Measurements from ENCODE around the gene TMC1. TPM values are rescaled to one million over a fixed set of nuclear protein-coding genes. Genes with fewer than 3 reads are reported as not detected.

The TMC1 gene
- total and polyA plus RNA-seq, 2 experiments from 2014 or later: not detected

GRCh38 chr9:72529531-72529930 lies 8.1 kb downstream of the TMC1 start:
- Histone ChIP-seq H3K27ac (no peak overlapping the region), H3K27me3 (no peaks in the 10 kb centered on the region), H3K4me1 (ENCODE audit: low read depth) (no peaks in the 10 kb centered on the region), H3K36me3 (no peaks in the 10 kb centered on the region), H3K9me3 (ENCODE audit: low read depth) (no peaks in the 10 kb centered on the region), H3K4me3 (no peak overlapping the region)
- TF ChIP-seq CTCF (IDR thresholded peaks at IDR 0.05; ENCODE audit: low read depth, low read length): no peak
- no peak for DNase-seq (ENCODE audit: low read depth in 1 of 2, low spot score in 1 of 2)

GRCh38 chr9:72533322-72533721 lies 11.9 kb downstream of the TMC1 start:
- TF ChIP-seq CTCF (IDR thresholded peaks at IDR 0.05; ENCODE audit: low read depth, low read length): no peak
- H3K36me3 ChIP-seq: no peaks in the 10 kb centered on the region
- no peak for DNase-seq (ENCODE audit: low read depth in 1 of 2, low spot score in 1 of 2)
- no peak overlapping the region for H3K27ac ChIP-seq
- no peaks in the 10 kb centered on the region for H3K4me1 ChIP-seq (ENCODE audit: low read depth)
- H3K27me3 ChIP-seq: no peaks in the 10 kb centered on the region
- no peaks in the 10 kb centered on the region for H3K9me3 ChIP-seq (ENCODE audit: low read depth)
- H3K4me3 ChIP-seq: no peak overlapping the region

DNA sequence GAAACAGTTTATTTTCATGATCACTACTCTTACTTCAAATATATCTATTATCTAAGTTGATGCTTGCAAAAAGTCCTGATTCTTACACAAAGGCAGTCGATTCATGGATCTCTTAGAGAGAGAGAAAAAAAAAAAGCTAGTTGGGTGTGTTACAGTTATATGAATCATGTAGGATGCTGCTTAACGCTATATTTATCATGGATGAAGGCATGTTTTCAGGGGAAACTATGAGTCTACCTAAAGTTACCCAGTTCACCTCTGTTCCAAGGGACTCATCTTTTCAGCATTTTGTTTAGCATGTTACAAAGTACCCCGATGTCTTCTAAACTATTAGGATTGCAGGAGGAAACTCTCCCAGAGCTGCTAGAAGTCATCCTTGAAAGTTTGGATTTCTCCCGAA lies 13.5 kb downstream of the TMC1 start:
- no peak for DNase-seq (ENCODE audit: low read depth in 1 of 2, low spot score in 1 of 2)
- no peak overlapping the region for H3K4me3 ChIP-seq
- H3K36me3 ChIP-seq: no peaks in the 10 kb centered on the region
- H3K9me3 ChIP-seq (ENCODE audit: low read depth): no peaks in the 10 kb centered on the region
- no peaks in the 10 kb centered on the region for H3K4me1 ChIP-seq (ENCODE audit: low read depth)
- no peak for TF ChIP-seq CTCF (IDR thresholded peaks at IDR 0.05; ENCODE audit: low read depth, low read length)
- H3K27ac ChIP-seq: no peak overlapping the region
- H3K27me3 ChIP-seq: no peaks in the 10 kb centered on the region

GRCh38 chr9:72537011-72537545 lies 15.7 kb downstream of the TMC1 start:
- no peaks in the 10 kb centered on the region for H3K36me3 ChIP-seq
- no peak overlapping the region for H3K4me3 ChIP-seq
- H3K4me1 ChIP-seq (ENCODE audit: low read depth): no peaks in the 10 kb centered on the region
- no peaks in the 10 kb centered on the region for H3K9me3 ChIP-seq (ENCODE audit: low read depth)
- DNase-seq (ENCODE audit: low read depth in 1 of 2, low spot score in 1 of 2): no peak
- H3K27ac ChIP-seq: no peak overlapping the region
- no peaks in the 10 kb centered on the region for H3K27me3 ChIP-seq
- no peak for TF ChIP-seq CTCF (IDR thresholded peaks at IDR 0.05; ENCODE audit: low read depth, low read length)

- Histone ChIP-seq H3K9me3 (ENCODE audit: low read depth) (no peaks in the 10 kb centered on the region), H3K36me3 (no peaks in the 10 kb centered on the region), H3K27ac (no peak overlapping the region), H3K4me3 (no peak overlapping the region), H3K4me1 (ENCODE audit: low read depth) (no peaks in the 10 kb centered on the region), H3K27me3 (no peaks in the 10 kb centered on the region)
- no peak for DNase-seq (ENCODE audit: low read depth in 1 of 2, low spot score in 1 of 2)
- TF ChIP-seq CTCF (IDR thresholded peaks at IDR 0.05; ENCODE audit: low read depth, low read length): no peak
Observed at GRCh38 chr9:72537671-72538070, 16.3 kb downstream of the TMC1 start.

All from cardiac muscle cell (in vitro differentiated cells and primary cell).